ENCODE measurements around the gene ABTB2.

DNA sequence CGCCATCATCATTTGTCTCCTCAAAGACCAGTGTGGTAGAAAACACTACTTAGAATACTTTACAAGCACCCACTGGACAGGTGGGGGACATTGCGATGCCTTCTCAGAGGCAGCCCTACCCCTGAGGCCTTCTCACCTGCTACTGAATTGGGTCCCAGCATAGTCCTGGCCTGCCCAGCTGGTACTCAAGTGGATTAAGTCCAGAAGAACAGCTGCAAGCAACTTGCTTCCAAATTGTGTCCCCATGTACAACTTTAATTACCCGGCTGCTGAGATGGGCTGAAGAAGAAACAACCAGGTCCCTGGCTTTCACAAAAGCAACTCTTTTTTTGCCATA is 12.3 kb downstream of the ABTB2 start:
- no peak for TF ChIP-seq POLR2AphosphoS5 (IDR thresholded peaks at IDR 0.05)
- TF ChIP-seq CTCF (IDR thresholded peaks at IDR 0.05): no peak
- TF ChIP-seq POLR2A (IDR thresholded peaks at IDR 0.05): no peak
